LNCaP clone FGC (cell line): ENCODE data around the gene PRKCE.

Experiments
- DNase-seq: peaks from one replicate; pipeline ENCODE4 v3.0.0-alpha.2; 2011; ENCODE audit warnings: low read depth
- H3K4me3 ChIP-seq: 2 replicates; pipeline ENCODE4 v1.5.1; 2011; ENCODE audit warnings: mild to moderate bottlenecking, low read depth, low read length, control low read depth
- CTCF ChIP-seq: IDR thresholded peaks from 2 replicates; pipeline ENCODE4 v1.5.1; 2012; ENCODE audit warnings: mild to moderate bottlenecking; ENCODE audit not compliant: control insufficient read depth, insufficient read depth; ENCODE audit errors: extremely low read depth

PRKCE gene

GRCh38 chr2:46157966-46158310, 506.5 kb downstream of the PRKCE start:
- no peak for DNase-seq
- TF ChIP-seq CTCF: no peak
- no peak overlapping the region for H3K4me3 ChIP-seq

- DNase-seq: no peak
- no peak for TF ChIP-seq CTCF
- no peak overlapping the region for H3K4me3 ChIP-seq
These were observed 507.2 kb downstream of the PRKCE start for GRCh38 chr2:46158661-46159060.

GRCh38 chr2:46160326-46160725, 508.9 kb downstream of the PRKCE start:
- no peak for TF ChIP-seq CTCF
- no peak overlapping the region for H3K4me3 ChIP-seq
- no peak for DNase-seq

GRCh38 chr2:46161315-46161714, 509.8 kb downstream of the PRKCE start:
- H3K4me3 ChIP-seq: no peak overlapping the region
- no peak for DNase-seq
- no peak for TF ChIP-seq CTCF

GRCh38 chr2:46161911-46162310, 510.4 kb downstream of the PRKCE start:
- no peak for DNase-seq
- no peak overlapping the region for H3K4me3 ChIP-seq
- no peak for TF ChIP-seq CTCF

GRCh38 chr2:46162329-46163097, 511.0 kb downstream of the PRKCE start:
- H3K4me3 ChIP-seq: no peak overlapping the region
- TF ChIP-seq CTCF: no peak
- DNase-seq: no peak

- no peak for TF ChIP-seq CTCF
- H3K4me3 ChIP-seq: no peak overlapping the region
- no peak for DNase-seq
These were observed 511.6 kb downstream of the PRKCE start for GRCh38 chr2:46163098-46163430.
